Measurements from ENCODE around the gene SVIL.

The SVIL gene

DNA sequence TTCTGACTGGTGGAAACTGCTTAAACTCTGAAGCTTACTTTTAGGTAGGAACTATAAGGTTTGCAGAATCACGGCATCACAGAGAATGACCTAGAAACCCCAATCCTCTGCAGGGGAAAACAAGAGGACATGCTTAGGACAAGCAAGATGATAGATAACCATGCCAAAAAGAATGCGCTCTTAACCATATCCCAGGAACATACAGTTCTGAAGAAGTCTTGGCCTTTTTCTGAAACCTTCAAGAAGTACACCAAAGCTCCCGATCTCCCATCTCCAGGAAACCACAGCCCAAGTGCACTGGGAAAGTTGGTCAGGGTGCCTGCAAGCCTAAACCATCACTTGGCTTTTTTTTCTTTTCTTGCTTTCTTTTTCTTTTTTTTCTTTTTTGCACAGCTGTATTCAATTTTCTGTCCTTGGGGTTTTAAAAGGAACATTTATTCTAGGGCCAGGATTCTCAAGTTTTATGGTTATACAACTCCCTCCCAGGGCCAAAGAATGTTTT is 12.2 kb upstream of the SVIL start:
- CTCF ChIA-PET, result interaction anchor here (1.0 to 1.1 kb wide), 3 partner anchors 11 to 89 kb away, joined by 3 read pairs; no protein-coding TSS in a partner anchor
- POLR2A ChIA-PET, result interaction anchor here (0.6 to 1.3 kb wide), 2 partner anchors 11 to 12 kb away, joined by 3 to 5 read pairs; no protein-coding TSS in a partner anchor
- TF ChIP-seq, protein P1, sequence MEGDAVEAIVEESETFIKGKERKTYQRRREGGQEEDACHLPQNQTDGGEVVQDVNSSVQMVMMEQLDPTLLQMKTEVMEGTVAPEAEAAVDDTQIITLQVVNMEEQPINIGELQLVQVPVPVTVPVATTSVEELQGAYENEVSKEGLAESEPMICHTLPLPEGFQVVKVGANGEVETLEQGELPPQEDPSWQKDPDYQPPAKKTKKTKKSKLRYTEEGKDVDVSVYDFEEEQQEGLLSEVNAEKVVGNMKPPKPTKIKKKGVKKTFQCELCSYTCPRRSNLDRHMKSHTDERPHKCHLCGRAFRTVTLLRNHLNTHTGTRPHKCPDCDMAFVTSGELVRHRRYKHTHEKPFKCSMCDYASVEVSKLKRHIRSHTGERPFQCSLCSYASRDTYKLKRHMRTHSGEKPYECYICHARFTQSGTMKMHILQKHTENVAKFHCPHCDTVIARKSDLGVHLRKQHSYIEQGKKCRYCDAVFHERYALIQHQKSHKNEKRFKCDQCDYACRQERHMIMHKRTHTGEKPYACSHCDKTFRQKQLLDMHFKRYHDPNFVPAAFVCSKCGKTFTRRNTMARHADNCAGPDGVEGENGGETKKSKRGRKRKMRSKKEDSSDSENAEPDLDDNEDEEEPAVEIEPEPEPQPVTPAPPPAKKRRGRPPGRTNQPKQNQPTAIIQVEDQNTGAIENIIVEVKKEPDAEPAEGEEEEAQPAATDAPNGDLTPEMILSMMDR (IDR thresholded peaks at IDR 0.05; ENCODE audit: insufficient read depth, low read length, missing control alignments), result no peak
- no peak for DNase-seq (ENCODE audit: low read depth, low spot score)
- H3K4me3 ChIP-seq (ENCODE audit: low read depth, low read length), result no peak overlapping the region; the same call in 1 of the 2 replicates

DNA sequence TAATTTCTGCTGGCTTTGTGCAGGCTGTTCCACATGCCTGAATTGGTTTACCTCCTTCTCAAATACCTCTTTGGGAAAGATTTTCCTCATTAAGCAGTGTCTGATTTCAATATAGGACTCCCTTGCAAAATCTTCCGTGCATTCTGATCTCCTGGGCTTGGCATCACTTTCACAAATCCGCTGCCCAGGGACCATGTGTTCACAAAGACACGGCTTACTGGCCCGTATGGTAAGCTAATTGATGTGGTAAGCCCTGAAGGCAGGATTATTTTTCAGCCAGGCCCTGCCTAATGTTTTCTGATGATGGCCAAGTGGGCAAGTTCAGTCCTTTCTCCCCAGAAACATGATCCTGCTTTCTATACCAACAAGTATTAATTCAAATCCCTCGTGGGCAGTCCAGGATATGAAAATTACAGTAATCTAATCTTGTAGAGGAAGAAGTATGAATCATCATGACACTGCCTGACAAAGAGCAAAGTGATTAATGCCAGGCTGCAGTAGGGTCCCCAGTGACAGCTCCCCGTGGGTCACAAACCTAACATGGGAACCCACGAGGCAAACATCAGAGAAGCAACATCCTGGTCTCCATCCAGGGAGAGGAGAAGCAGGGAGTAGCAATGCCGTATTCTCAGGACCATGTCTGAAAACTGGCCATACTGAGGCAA is 11.6 kb upstream of the SVIL start:
- no peak for DNase-seq (ENCODE audit: low read depth, low spot score)
- CTCF ChIA-PET, result interaction anchor here (1.0 to 1.1 kb wide), 2 partner anchors 12 to 90 kb away, joined by 3 read pairs; no protein-coding TSS in a partner anchor
- TF ChIP-seq, protein P1 (IDR thresholded peaks at IDR 0.05; ENCODE audit: insufficient read depth, low read length, missing control alignments), result no peak
- POLR2A ChIA-PET, result interaction anchor here (1.3 kb wide), 1 partner anchor 13 kb away, joined by 5 read pairs; no protein-coding TSS in a partner anchor
- no peak overlapping the region for H3K4me3 ChIP-seq (ENCODE audit: low read depth, low read length)

DNA sequence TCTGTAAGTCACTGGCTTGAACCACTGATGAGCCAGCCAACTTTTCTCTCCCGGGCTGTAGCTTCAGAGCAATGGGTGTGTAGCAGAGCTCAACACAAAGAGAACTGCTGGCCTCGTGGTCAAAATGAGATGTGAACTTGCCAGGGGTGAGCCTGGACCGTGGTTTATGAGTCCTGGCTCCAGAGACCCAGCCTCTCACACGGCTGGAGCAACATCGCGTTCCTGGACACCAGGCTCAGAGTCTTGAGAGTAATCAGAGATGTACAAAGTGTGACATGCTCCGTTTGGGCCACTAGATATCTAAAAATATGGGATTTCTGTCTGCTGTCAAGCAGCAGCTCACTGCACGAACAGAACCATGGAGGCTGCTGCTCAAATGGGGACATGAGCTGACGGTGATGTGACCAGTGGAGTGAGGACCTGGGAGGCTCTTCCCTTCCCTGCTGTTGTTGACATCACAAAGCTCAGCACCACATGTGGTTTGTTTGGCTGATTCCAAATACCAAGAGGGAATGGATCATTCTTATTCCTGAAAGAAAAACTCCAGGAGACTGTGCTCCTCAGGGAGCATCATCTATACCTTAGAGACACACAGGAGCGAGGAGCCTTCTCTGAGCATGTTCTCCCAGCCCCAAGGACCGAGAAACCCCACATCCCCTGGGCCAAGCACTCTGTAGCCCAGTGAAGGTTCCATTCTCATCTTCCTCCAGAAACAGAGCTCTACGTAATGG is 9.2 kb upstream of the SVIL start:
- TF ChIP-seq, protein P1 (IDR thresholded peaks at IDR 0.05; ENCODE audit: insufficient read depth, low read length, missing control alignments), result no peak
- POLR2A ChIA-PET, result no interaction called here
- no peak overlapping the region for H3K4me3 ChIP-seq (ENCODE audit: low read depth, low read length)
- CTCF ChIA-PET, result interaction anchor here (0.6 to 2.2 kb wide), 8 partner anchors 13 to 354 kb away, joined by 3 to 10 read pairs (median 4); no protein-coding TSS in a partner anchor
- no peak for DNase-seq (ENCODE audit: low read depth, low spot score)

DNA sequence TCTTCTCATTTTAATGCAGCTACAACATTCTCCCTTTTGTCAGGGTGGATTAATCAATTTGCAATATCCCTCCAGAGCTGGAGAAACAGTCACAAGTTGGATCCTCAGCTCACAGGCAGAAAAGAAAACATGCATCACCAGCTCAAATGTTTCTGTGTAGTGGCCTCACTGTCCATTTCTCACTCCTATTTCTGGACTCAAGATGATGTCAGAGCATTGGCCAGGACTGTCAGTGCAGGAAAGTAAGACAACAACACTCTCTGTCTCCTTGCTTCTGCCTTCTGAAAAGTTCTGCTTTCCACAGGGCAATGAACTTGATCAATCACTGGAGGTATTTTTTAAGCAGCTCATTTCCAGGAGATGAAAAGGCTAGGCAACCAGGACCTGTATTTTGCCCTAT is 8.2 kb upstream of the SVIL start:
- CTCF ChIA-PET, result interaction anchor here (1.0 to 2.2 kb wide), 6 partner anchors 24 to 355 kb away, joined by 3 to 10 read pairs (median 4); no protein-coding TSS in a partner anchor
- no peak for DNase-seq (ENCODE audit: low read depth, low spot score)
- no peak overlapping the region for H3K4me3 ChIP-seq (ENCODE audit: low read depth, low read length)
- TF ChIP-seq, protein P1 (IDR thresholded peaks at IDR 0.05; ENCODE audit: insufficient read depth, low read length, missing control alignments), result no peak
- POLR2A ChIA-PET, result no interaction called here

DNA sequence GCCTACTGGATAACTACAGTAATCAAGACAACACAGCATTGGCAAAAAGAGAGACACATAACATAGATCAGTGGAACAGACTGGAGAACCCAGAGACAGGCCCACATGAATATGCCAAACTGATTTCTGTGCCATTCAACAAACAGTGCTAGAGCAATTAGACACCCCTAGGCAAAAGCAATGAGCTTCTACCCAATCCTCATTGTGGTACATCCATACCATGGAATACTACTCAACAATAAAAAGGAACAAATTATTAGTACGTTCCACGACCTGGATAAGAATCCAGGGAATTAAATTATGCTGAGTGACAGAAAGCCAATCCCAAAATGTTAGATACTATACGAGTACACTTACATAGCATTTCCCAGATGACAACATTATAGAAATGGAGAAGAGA is 2.8 kb upstream of the SVIL start:
- TF ChIP-seq, protein P1 (IDR thresholded peaks at IDR 0.05; ENCODE audit: insufficient read depth, low read length, missing control alignments), result no peak
- ChIA-PET POLR2A (no interaction called here), CTCF (interaction anchor here (1.0 to 1.7 kb wide), 3 partner anchors 11 to 102 kb away, joined by 3 to 5 read pairs (median 4); no protein-coding TSS in a partner anchor)
- DNase-seq (ENCODE audit: low read depth, low spot score), result no peak
- H3K4me3 ChIP-seq (ENCODE audit: low read depth, low read length), result no peak overlapping the region

DNA sequence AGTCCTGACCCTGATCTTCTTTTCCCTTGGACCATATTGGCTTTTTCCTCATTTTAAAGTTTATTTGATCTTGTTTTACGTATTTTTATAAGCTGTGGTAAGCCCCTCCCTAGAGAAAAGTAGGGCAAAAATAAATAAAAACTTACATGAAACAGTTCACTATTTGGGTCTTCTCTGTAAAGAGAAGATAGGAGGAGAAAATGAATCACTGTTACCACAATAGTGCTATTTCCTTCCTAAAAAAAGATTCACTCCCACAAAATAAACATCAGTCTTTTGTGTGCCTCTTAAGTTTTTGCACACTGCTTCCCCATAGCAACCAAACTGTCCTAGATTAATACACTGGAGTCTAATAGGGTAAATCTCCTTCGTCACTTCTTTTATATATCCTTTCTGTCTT is 1.4 kb upstream of the SVIL start:
- DNase-seq (ENCODE audit: low read depth, low spot score), result no peak

More for the DNA sequence above, 1.4 kb upstream of the SVIL start:
- TF ChIP-seq, protein P1 (IDR thresholded peaks at IDR 0.05; ENCODE audit: insufficient read depth, low read length, missing control alignments), result no peak
- POLR2A ChIA-PET, result interaction anchor here (0.7 kb wide), 1 partner anchor 11 kb away, joined by 3 read pairs; no protein-coding TSS in a partner anchor
- no peak overlapping the region for H3K4me3 ChIP-seq (ENCODE audit: low read depth, low read length)
- CTCF ChIA-PET, result interaction anchor here (1.2 to 1.9 kb wide), 2 partner anchors 15 to 46 kb away, joined by 3 to 7 read pairs; no protein-coding TSS in a partner anchor

All from AG04449 (cell line).